Omental fat pad (tissue), 4 donors: Measurements from ENCODE around the gene ADAM12. TPM values are rescaled to one million over a fixed set of nuclear protein-coding genes. Genes with fewer than 3 reads are reported as not detected.

ENCODE experiments used
- ATAC-seq: fragments of 150-250 bp; one replicate; pipeline ENCODE4 v1.9.1; 2016; ENCODE audit warnings: mild to moderate bottlenecking, moderate library complexity; ENCODE audit not compliant: low FRiP score
- DNase-seq: peaks from one replicate; pipeline ENCODE4 v3.0.0-alpha.2; 2019; ENCODE audit warnings: low spot score
- CTCF ChIP-seq, 3 donors: fragments of 450-650 bp; IDR thresholded peaks; one replicate each; pipeline ENCODE4 v1.5.1; 2016 to 2017; ENCODE audit warnings: antibody characterized with exemption in 3 of 3, mild to moderate bottlenecking in 3 of 3, moderate library complexity in 2 of 3
- total RNA-seq, 4 donors: library from RNA; depleted of rRNA; stranded (reverse); fragments of >200 nt; gene quantifications; one replicate each; pipeline ENCODE4 v1.1.0, GENCODE V29; 2016

ADAM12 gene
- total RNA-seq, 4 donors from 2014 or later, result 4.9 to 24.4 (median 10.9) TPM

- DNase-seq (no peak), ATAC-seq (no peak)
- no peak for TF ChIP-seq CTCF (IDR thresholded peaks at IDR 0.05)
Observed at GRCh38 chr10:126017961-126018560, 370.2 kb downstream of the ADAM12 start.

GRCh38 chr10:126016882-126017281 is 371.4 kb downstream of the ADAM12 start:
- ATAC-seq (no peak), DNase-seq (no peak)
- TF ChIP-seq CTCF (IDR thresholded peaks at IDR 0.05), result no peak

GRCh38 chr10:126016156-126016805 is 372.0 kb downstream of the ADAM12 start:
- TF ChIP-seq CTCF (IDR thresholded peaks at IDR 0.05), result no peak
- DNase-seq (no peak), ATAC-seq (no peak)

DNA sequence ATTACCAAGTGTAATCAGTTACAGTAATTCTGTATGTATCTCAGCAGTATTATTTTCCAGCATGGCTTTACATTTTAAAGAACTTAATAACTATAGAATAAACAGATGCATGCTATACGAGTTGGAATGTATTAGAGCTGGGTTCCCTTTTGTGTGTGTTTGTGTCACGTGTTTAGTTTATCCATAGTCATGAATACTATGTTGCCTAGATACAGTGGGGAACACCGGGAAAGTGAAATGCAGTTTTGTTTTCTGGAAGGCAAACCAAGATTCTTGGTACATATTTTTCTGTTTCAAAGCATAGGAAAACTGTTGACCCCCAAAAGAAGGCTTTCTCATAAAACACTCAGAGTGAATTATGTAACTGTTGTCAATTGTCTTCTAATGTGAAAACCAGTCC is 372.9 kb downstream of the ADAM12 start:
- no peak for ATAC-seq
- no peak for TF ChIP-seq CTCF (IDR thresholded peaks at IDR 0.05)

GRCh38 chr10:126014309-126014708 is 374.0 kb downstream of the ADAM12 start:
- ATAC-seq, result no peak
- DNase-seq, result no peak
- no peak for TF ChIP-seq CTCF (IDR thresholded peaks at IDR 0.05)

More for the DNA sequence above, 372.9 kb downstream of the ADAM12 start:
- no peak for DNase-seq

GRCh38 chr10:126013489-126014281 is 374.6 kb downstream of the ADAM12 start:
- TF ChIP-seq CTCF (IDR thresholded peaks at IDR 0.05), result no peak
- DNase-seq (no peak), ATAC-seq (no peak)
